GM18861 (cell line): Measurements from ENCODE around the gene GPC6.

ENCODE experiments used
- ATAC-seq: cut with Tn5 transposase; IDR thresholded peaks from one replicate; pipeline ENCODE4 v1.9.1; 2021; ENCODE audit not compliant: unreplicated experiment

GPC6 gene

GRCh38 chr13:93670866-93671265 is 444.3 kb downstream of the GPC6 start:
- ATAC-seq = no peak

- no peak for ATAC-seq
Observed at GRCh38 chr13:93672996-93673395, 446.4 kb downstream of the GPC6 start.

GRCh38 chr13:93673885-93674284 is 447.3 kb downstream of the GPC6 start:
- no peak for ATAC-seq

- ATAC-seq = no peak
Observed at GRCh38 chr13:93674337-93674755, 447.7 kb downstream of the GPC6 start.

- ATAC-seq = no peak
Observed at GRCh38 chr13:93680329-93680728, 453.7 kb downstream of the GPC6 start.

GRCh38 chr13:93685900-93686299 is 459.3 kb downstream of the GPC6 start:
- ATAC-seq = no peak

- no peak for ATAC-seq
Observed at GRCh38 chr13:93686399-93686798, 459.8 kb downstream of the GPC6 start.

- ATAC-seq = no peak
Observed at GRCh38 chr13:93687261-93687660, 460.7 kb downstream of the GPC6 start.

- no peak for ATAC-seq
Observed at GRCh38 chr13:93689333-93689732, 462.7 kb downstream of the GPC6 start.

- no peak for ATAC-seq
Observed at GRCh38 chr13:93690139-93690538, 463.5 kb downstream of the GPC6 start.

- ATAC-seq = no peak
Observed at GRCh38 chr13:93698016-93698613, 471.5 kb downstream of the GPC6 start.

- ATAC-seq = no peak
Observed at GRCh38 chr13:93700115-93700514, 473.5 kb downstream of the GPC6 start.

- ATAC-seq = no peak
Observed at GRCh38 chr13:93708308-93709075, 481.9 kb downstream of the GPC6 start.

GRCh38 chr13:93709506-93710244 is 483.1 kb downstream of the GPC6 start:
- no peak for ATAC-seq

GRCh38 chr13:93714171-93714570 is 487.6 kb downstream of the GPC6 start:
- no peak for ATAC-seq

GRCh38 chr13:93715866-93716265 is 489.3 kb downstream of the GPC6 start:
- ATAC-seq = no peak

- ATAC-seq = no peak
Observed at GRCh38 chr13:93716623-93717022, 490.0 kb downstream of the GPC6 start.

GRCh38 chr13:93721483-93721882 is 494.9 kb downstream of the GPC6 start:
- no peak for ATAC-seq

GRCh38 chr13:93723316-93723715 is 496.7 kb downstream of the GPC6 start:
- ATAC-seq = no peak

- ATAC-seq = no peak
Observed at GRCh38 chr13:93724187-93724586, 497.6 kb downstream of the GPC6 start.

GRCh38 chr13:93726173-93726957 is 499.8 kb downstream of the GPC6 start:
- ATAC-seq = no peak
